HEK293T (cell line): Measurements from ENCODE around the gene GLMN.

ENCODE experiments used
- CTBP1 ChIP-seq: fragments of 450-650 bp; IDR thresholded peaks from 2 replicates; pipeline ENCODE4 v1.6.1; 2016; ENCODE audit warnings: borderline replicate concordance
- FOXA1 ChIP-seq: fragments of 450-650 bp; IDR thresholded peaks from 2 replicates; pipeline ENCODE4 v1.6.1; 2016; ENCODE audit warnings: mild to moderate bottlenecking
- FOXM1 ChIP-seq: fragments of 450-650 bp; IDR thresholded peaks from 2 replicates; pipeline ENCODE4 v1.6.1; 2017; ENCODE audit warnings: mild to moderate bottlenecking, borderline replicate concordance
- LEF1 ChIP-seq: fragments of 450-650 bp; IDR thresholded peaks from 2 replicates; pipeline ENCODE4 v1.6.1; 2017; ENCODE audit warnings: mild to moderate bottlenecking, borderline replicate concordance
- SP1 ChIP-seq: fragments of 450-650 bp; IDR thresholded peaks from 2 replicates; pipeline ENCODE4 v1.6.1; 2017
- SUZ12 ChIP-seq: fragments of 450-650 bp; IDR thresholded peaks from 2 replicates; pipeline ENCODE4 v1.6.1; 2016; ENCODE audit warnings: mild to moderate bottlenecking
- ZNF384 ChIP-seq: fragments of 450-650 bp; IDR thresholded peaks from 2 replicates; pipeline ENCODE4 v1.6.1; 2016

DNA sequence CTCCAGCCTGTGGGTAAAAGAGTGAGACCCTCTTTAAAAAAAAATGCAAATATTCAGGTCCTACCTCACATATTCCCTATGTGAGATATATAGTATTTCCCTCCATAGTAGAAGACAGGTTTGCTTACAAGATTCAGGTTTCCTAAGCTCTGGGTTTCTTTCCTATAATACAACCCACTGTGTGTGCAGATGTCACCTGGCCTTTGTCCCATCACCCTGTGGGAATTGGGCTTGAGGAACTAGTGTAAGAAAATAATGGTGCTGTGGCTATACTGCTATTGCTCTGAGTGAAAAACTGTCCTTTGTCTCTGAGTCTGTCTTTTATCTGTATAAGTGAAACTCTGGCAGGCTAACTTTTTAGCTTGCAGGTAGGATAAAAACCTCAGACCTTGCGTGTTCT lies 68.1 kb downstream of the GLMN start:
- no peak for TF ChIP-seq LEF1
- no peak for TF ChIP-seq ZNF384
- TF ChIP-seq SUZ12, result no peak
- no peak for TF ChIP-seq SP1
- no peak for TF ChIP-seq FOXA1
- no peak for TF ChIP-seq FOXM1
- TF ChIP-seq CTBP1, result no peak
